ENCODE results near the gene RGS17. TPM values are rescaled to one million over a fixed set of nuclear protein-coding genes. Genes with fewer than 3 reads are reported as not detected.
A peak's percentile ranks its signal among the peaks of the same experiment; 100 is the strongest.
"Not testable (repeated sequence)": the region's sequence is repeated elsewhere in the genome, so short reads cannot be mapped to it uniquely, and the experiment has no call there.

Gene RGS17
- polyA plus RNA-seq, 5 donors: 1.7 to 3.6 (median 2.5) TPM

DNA sequence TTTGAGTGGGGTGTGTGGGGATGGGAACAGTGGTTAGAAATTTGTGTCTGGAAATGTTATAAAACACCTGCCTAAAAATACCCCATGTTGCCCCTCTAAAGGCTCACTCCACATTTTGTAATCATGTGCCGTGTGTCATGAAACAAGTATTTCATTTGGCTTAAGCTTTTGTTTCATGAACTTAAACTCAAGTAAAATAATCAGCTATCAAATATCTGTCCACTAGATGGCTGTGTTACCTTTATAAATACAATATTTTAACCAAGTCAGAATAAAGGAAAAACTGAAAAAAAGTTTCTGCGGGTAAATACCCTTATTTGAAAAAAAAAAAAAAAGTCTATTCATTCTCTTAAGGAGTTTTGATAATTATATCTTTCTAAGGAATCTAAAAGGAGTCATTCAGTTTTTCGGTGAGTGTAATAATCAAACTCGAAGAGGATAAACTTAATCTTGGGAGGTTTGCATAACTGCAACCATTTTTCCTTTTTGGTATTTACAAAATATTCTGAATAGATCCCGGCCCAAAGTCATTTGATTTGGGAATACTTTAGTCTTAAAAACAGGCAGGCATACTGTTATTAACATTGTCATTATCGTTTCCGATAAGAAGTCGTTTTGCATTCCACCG is 98.7 kb downstream of the RGS17 start:
- peak; percentile 12 to 22 for DNase-seq

DNA sequence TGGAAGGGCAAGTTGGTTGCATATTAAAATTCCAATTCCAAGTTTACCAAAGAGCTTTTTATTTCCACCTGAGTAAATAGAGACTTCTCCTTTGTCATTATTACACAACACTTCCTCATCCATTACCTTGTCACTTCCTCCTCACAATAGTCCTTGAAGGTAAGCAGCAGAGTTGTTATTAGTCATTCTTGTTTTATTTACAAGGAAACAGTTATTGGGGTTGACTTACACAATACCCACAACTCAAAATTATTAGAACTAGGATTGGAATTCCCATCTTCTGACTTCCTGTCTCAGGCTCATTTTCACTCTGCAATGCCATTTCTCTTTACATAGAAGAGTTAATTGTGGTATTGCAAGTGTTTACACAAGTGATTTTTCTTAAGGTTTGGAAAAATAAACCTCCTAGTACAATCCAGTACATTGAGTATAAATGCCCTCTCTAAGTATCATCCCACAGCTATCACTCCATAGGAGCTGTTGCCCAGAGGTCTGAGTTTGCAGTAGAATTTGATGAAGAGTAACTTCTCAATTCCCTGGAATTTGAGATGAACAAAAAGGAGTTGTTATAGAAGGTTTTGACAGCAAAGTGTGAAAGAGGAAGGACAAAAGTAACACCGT is 99.6 kb downstream of the RGS17 start:
- no peak for DNase-seq

DNA sequence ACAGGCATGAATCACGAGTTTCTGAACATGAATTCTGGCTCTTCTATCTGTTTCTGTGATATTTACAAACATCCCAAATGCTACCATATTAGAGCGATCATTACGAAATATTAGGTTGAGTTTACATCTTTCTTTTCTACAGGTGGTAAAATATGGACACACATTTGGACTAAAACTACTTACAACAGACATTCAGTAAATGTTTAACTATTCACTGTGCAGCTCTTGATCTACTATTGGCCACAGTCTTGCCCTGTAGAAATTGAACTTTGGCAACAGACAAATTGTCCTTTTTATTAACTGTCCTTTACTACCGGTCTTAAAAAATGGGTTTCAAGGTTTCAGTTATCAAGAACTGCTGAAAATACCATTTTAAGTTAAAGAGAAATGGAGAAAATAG is 102.1 kb downstream of the RGS17 start:
- DNase-seq: no peak

DNA sequence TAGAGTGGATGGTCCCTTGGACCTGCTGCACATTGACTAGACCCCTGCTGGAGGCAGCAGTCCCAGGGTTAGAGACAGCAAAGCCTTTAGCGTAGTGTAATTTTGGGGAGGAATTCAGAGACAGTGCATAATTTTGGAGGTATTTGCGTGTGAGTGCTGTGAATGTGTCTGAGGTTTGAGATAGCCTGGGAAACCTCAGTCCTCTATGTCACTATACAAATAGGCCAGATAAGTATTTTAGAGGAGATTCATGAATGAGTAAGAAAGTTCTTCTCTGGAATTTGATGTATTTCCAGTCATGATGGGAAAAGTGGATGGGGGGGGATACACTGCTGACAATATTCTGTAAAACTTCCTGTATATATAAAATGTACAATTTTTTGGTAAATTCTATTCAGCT is 102.8 kb downstream of the RGS17 start:
- no peak for DNase-seq

DNA sequence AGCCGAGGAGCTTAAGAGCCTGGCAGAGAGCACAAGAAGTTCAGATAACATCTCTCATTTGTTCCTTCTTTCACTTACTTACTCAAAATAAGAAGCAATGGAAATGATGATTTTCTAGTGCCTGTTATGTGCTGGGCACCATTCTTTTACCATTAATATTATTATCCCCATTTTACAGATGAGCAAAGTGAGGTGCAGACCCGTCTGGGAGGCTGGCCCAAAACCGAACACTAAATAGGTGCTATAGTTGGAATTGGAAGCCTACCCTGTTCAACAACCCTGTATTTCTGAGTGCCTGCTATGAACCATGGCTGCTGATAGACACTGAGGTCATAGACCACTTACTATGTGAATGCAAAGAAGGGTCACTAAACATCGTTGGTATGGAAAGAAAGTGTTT is 103.6 kb downstream of the RGS17 start:
- DNase-seq: no peak

DNA sequence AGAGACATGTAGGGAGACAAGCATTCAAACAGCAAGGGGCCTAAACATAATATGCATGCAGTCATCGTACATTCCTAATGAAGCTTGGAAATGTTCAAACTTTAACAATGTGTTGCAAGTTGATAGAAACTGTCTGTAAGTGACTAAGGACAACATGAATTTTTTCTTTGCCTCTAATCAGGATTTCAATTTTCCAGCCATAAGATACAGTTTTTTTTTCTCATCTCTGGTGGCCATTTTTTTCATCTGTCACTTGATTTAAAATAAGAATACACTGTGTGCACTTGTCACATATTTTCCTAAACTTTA is 106.4 kb downstream of the RGS17 start:
- no peak for DNase-seq

DNA sequence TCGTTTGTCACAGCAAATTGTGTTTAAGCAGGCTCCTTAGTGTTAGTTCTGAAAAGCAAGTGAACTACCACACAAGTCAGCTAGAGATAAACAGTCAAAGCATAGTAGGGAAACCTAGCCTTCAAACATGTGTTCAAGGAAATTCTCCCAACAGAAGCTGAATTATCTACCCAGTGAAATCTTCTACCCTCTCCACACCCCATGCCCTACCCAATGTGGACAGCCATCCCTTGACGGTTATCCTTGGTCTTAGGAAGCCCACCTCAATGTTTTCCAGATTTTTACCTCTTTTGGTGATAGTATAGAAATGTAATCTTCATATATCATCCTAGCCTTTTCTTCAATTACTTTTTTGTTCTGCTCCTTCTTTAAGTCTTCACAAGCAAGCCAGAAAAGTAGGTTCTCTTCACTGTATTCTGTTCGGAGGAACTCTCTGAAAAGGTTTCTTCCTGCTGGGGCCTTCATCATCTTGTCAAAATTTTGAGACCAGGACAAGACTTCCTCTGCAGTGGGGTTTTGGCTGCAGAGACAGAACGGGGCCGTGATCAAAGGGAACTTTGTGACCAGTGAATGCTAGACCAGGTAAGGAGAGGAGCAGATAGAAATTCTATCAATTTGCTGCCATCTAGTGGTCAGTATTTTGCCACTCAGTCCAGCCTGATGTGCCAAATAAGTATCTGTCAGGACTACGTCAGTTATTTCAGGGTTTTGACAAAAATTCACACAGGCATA is 106.9 kb downstream of the RGS17 start:
- peak; percentile 28 to 38 for DNase-seq

DNA sequence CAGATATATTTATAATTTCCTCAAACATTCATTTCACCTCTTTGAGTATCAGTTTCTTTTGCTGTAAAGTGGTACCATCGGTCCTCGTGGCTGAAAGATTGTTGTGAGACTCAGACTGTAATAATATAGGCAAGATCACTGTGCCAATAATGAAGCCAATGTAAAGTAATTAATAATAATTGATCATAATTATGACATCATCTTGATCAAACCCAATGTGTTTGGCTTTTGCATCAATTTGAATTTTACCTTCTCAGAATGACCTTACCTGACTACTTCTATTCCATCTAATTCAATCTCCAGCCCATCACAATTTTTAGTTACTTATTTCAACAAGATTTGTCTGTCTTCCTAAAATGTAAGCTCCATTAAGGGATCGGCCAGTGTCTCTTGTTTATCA is 112.7 kb downstream of the RGS17 start:
- no peak for DNase-seq

DNA sequence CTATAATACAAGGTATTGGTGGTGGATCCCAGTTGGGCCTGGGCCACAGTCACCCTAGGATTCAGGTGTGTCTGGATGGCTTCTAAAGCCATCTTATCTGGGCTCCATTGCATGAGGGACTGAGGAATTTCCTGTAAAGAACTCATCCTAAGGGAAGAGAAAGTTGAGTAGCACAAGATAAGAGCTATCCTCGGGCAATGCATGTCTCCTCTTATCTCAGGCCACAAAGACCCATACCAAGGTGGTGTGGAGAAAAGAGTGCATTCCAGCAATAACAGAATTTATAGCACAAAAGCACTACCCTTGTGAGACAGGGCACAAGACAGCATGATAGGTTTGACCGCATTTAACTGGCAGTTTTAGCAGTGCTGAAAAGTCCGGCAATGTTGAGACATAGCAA is 114.2 kb downstream of the RGS17 start:
- no peak for DNase-seq

DNA sequence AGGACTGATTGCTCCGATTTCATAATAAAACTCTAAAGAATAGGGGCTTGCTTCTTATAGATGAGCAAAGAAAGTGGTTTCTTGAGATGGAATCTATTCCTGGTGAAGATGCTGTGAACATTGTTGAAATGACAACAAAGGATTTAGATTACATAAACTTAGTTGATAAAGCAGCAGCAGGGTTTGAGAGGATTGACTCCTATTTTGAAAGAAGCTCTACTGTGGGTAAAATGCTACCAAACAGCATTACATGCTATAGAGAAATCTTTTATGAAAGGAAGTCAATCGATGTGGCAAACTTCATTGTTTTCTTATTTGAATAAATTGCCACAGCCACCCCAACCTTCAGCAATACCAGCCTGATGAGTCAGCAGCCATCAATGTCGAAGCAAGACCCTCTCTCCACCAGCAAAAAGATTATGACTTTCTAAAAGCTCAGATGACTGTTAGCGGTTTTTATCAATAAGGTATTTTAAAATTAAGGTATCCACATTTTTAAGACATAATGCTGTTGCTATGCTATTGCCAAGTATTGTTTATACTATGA is 115.9 kb downstream of the RGS17 start:
- DNase-seq: no peak

DNA sequence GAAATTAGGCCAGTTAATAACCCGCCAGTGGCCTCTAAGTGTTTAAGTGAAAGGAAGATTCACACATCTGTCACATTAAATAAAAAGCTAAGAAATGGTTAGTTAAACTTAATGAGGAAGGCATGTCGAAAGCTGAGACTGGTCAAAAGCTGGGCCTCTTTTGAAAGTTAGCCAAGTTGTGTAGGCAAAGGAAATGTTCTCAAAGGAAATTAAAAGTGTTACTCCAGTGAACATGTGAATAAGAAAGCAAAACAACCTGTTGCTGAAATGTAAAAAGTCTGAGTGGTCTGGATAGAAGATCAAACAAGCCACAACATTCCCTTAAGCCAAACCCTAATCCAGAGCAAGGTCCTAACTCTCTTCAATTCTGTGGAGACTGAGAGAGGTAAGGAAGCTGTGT is 117.6 kb downstream of the RGS17 start:
- DNase-seq: no peak

DNA sequence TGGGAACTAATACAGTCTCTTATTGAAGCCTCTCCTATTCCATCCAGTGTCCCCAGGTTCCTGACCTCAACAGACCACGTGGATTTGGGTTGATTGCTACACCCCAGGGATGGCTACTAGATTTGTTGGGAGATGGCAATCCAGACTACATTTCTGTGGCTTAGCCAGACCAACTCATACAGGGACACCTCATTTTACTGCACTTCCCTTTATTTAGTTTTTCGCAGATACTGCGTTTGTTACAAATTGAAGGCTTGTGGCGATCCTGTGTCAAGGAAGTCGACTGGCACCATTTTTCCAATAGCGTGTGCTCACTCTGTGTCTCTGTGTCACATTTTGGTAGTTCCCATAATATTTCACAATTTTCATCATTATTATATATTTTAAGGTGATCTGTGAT is 118.2 kb downstream of the RGS17 start:
- DNase-seq: no peak

DNA sequence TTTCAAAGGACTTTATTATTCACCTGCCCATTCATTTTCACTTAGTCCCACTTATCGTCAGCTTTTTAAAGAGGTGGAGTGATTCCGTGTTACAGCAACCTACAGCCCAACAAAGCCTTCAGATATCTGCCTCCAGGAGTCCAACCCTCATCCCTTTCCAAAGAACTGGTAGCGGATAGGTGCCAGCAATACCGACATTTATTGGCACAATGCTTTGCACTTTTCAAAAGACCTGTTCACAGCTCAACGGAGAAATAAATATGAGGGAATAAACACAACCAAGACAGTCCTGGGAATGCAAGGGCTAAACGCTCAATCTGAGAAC is 127.8 kb downstream of the RGS17 start:
- DNase-seq: no peak

DNA sequence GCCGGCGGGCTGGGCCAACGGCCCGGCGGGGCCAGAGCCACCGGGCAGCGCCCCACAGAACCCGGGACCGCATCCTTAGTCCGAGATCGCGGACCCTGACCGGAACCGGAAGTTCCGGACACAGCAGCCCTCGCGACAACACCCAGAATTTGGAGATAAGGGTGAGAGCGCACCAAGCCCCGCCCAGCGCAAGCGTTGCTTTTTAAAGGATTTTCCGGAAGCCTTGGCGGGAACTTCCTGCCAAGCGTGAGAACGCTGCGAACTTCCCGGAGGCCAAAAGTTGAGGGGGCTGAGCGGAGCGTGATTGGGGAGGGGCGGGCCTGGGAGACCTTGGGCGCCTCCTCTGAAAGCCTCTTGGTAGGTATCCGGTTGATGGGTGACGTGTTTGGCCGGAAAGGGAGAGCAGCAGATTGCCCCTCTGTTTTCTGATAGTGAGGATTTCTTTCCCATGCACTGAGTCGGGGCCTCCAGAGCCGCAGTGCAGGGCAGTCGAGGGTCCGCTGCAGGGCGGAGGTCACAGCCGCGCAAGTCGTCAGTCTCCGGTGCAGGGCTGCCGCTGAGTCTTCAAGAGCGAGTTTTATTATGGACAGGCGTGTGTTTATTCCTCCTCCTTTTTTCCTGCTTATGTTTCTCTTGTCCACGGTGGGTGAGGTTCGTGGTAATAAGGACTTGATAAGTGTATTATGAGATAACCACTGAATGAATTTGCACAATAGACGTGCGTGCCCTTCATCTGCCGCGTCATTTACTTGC is 128.3 kb downstream of the RGS17 start, which contains the start of gene MTRF1L:
TSS of gene MTRF1L (minus strand) at position 97 of the 753 bp plus-strand sequence. CDS start at position 73, 24 bp downstream.
- DNase-seq: peak; percentile 94

DNA sequence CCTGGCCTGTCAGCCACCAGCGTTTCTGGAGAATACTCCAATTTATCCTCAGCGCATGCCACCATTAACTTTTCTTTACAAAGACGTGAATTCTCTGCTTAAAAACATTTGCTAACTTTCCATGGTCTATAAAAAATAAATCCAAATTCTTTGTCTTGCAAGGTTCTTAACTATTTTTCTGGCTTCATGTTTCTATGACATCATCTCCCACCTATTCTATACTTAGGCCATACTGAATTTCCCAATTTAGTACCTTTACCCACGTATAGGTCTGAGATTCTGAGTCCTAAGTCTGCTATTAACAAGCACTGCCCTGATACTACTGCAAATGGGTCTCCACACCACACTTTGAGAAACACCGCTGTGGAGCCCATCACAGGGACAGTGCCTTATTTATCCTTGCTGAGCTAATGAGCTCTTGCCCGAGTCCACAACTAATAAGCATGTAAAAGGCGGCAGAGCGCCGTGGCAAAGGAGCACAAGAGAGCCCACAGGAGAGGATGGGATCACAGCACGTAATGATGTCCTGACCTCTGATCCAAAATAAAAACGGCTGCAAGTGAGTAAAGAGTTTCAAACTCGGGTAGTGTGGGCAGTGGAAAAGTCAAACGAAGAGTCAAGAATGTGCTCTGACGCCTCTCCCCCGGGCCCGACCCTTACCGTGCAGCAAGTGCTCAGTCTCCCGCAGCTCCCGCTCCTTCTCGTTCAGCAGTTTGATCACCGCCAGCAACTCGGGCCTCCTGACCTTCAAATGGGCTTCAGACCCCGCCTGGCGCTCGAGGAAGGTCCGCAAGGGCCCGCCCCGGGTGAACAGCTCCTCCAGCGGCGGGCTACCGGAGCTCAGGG is 129.1 kb downstream of the RGS17 start:
- peak in 1 of 2 donors; percentile 23 for DNase-seq

DNA sequence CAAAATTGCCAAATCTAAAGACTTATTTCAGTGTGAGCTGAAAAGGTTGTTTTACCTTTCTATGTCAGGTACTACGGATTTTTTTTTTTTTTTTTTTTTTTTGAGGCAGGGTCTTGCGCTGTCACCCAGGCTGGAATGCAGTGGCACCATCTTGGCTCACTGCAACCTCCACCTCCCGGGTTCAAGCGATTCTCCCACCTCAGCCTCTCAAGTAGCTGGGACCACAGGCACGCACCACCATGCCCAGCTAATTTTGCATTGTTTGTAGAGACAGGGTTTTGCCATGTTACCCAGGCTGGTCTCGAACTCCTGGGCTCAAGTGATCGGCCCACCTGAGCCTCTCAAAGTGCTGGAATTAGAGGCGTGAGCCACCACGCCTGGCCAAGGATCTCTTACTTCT is 130.3 kb downstream of the RGS17 start:
- not testable (repeated sequence) for DNase-seq

DNA sequence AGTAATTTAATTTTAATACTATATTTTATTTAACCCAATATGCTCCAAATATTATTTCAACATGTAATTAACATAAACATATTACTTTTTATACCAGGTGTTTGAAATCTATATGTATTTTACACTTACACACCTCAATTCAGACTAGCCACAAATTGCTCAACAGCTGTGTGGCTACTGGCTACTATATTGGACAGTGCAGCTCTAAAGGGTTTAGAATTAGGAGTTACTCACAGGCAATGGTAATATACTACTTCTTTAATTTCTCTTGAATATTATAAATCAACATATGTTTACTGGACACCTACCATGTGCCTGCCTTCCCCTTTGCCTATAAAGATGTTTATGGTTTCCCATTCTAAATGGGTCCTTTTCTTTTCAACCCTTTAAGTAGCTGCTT is 130.8 kb downstream of the RGS17 start:
- DNase-seq: no peak

DNA sequence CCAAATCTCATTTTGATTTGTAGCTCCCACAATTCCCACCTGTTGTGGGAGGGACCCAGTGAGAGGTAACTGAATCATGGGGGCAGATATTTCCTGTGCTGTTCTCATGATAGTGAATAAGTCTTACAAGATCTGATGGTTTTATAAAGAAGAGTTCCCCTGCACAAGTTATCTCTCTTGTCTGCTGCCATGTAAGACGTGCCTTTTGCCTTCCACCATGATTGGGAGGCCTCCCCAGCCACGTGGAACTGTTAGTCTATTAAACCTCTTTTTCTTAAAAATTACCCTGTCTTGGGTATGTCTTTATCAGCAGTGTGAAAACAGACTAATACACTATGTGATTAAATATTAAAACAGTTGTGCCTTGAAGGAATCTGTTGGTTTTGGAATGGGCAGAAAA is 131.5 kb downstream of the RGS17 start:
- not testable (repeated sequence) for DNase-seq

DNA sequence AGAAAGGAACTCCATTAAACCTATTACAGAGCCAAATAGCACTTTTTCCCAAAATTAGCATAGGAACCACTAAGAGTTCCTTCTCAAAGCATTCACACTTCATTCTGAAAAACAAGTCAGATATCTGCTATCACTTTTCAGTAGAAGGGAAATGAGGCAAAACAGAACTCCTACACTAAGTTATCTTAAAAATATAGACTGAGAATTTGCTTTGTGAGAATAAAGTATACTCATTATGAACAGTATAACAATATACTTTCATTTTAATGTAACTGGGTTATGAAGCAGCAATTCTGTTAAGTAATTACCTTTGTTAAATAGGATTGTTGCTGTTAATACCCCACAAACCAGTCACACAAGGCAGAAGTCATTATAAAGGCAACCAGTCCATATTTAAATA is 137.2 kb downstream of the RGS17 start:
- DNase-seq: no peak

DNA sequence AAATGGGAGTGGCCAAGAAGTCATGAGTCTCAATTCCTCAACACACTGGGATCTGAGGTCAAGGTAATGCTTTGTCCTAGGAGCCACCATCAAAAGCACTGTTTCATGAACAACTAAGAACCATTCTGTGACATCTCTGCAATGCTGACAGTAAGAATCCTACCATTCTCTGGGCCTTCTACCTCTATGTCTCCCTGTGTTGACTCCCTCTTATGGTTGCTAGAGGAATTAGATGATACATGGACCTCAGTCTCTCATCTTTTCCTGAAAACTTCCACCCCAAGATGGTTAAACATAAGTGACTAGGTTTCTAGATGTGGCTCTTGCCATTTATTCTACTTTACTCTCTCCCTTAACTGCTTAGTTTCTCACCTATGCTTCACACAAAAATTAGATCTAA is 137.7 kb downstream of the RGS17 start:
- no peak for DNase-seq

DNA sequence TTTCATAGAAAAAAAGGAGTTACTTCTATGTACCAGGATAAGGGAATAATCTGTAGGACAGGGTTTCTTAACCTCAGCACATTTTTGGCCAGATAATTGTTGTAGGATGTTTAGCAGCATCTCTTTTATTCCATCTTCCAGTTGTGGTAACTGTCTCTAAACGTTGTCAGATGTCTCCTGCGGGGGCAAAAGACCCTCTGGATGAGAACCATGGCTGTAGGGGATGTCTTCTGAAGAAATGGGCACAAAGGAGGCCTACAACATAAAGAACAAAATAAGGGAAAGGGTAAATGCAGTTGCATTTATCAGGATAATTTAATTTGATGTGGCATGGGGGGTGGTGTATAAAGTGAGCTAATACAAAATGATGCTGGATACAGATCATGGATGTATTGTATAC is 144.1 kb downstream of the RGS17 start:
- no peak for DNase-seq

DNA sequence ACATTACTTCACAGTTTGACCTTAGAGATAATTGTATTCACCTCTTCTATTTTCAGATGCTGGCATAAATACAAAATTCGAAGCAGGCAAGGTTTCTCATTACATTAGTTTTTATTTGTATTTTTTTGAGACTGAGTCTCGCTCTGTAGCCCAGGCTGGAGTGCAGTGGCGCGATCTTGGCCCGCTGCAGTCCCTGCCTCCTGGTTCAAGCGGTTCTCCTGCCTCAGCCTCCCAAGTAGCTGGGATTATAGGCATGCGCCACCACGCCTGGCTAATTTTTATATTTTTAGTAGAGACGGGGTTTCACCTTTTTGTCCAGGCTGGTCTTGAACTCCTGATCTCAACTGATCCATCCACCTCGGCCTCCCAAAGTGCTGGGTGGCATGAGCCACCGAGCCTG is 145.8 kb downstream of the RGS17 start:
- DNase-seq: not testable (repeated sequence)
